Kasumi-1 (cell line): Measurements from ENCODE around the gene KIAA2012.
A peak's percentile ranks its signal among the peaks of the same experiment; 100 is the strongest.
"Not testable (repeated sequence)": the region's sequence is repeated elsewhere in the genome, so short reads cannot be mapped to it uniquely, and the experiment has no call there.

ENCODE experiments used
- DNase-seq, 2 experiments: peaks; one replicate each; lab custom pipeline; 2025; lab: John Stamatoyannopoulos, UW

KIAA2012 gene

DNA sequence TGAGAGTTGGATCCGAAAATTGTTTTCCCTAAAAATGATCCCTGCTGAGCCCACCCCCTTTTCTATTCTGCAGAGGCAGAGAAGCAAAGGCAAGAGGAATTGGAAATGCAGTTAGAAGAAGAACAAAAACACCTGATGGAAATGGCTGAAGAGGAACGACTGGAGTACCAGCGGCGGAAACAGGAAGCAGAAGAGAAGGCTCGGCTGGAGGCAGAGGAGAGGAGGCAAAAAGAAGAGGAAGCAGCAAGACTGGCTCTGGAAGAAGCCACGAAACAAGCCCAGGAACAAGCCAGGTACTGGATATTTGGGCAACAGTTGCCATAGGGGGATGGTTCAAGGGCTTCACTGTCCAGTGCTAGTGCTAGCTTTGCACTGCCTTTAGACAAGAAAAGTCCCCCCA lies 123.7 kb downstream of the KIAA2012 start:
- DNase-seq, result peak; percentile 91 to 92

DNA sequence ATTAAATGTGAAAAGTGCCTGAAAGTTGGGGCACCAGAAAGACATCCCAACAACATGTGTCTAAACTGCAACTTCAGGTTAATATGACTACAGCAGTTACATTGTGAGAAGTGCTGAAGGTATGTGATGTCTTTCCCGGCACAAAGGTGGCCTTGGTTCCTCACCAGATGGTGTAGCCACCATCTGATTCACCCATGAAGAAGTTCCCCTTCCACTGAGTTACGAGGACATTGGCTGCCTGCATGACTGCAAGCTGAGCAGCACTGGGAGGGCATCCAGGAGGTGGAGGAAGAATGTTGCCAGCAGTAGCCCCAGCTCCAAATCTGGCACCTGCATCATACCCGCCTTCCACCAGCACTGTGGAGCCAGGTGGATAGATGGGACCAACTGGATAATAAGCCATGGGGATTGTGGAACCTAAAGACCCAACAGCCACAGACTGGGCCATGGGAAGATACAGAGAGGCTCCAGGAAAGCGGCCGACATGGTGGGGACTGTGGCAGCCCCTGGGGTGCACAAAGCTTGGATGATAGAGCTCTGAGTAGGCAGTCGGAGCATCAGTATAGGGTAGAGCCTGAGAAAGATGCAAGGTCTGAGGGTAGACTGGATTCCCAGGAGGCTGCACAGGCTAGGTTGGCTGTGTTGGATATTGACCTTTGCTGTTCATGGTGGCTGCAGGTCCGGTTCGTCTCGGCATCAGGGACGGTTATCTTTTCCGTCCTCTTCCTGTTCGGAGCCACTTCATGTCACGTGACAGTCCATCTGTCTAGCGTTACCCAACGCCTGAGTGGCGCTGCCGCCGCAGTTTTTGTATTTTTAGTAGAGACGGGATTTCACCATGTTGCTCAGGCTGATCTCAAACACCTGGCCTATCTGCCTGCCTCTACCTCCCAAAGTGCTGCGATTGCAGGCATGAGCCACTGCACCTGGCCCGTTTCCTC lies 128.4 kb downstream of the KIAA2012 start:
- DNase-seq, result no peak

DNA sequence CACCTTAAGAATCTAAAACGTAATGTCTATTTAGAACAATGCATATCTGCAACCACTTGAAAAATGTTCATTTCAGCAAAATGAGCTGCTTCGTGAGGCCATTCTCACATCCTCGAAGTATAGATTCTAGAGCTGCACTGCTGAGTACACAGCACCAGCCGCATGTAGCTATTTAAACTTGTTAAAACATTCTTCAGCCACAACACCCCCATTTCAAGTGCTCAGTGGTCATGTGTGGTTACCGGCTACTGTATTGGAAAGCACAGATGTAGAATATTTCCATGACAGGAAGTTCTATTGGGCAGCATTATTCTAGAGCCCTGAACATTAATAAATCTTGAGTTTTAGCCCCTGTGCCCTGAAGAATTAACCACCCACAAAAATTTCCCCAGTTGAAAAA lies 130.3 kb downstream of the KIAA2012 start:
- DNase-seq, result no peak

DNA sequence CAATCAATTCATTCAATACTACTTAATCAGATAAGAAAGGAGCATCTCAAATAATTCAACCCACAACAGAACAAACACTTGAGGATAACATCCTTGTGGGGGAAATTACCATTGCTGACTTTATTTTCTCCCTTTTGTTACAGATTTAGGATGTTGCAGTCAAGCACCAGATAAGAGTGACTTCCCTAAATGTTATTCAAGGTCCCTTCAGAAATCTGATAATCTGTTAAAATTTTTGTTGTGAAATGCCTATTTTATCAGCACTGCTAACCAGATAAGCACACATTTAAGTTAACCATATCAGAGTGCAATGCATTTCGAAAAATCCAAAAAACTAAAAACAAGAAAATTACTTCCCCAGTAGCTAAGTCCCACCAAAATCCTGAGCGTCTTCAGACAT lies 131.8 kb downstream of the KIAA2012 start:
- DNase-seq, result no peak

DNA sequence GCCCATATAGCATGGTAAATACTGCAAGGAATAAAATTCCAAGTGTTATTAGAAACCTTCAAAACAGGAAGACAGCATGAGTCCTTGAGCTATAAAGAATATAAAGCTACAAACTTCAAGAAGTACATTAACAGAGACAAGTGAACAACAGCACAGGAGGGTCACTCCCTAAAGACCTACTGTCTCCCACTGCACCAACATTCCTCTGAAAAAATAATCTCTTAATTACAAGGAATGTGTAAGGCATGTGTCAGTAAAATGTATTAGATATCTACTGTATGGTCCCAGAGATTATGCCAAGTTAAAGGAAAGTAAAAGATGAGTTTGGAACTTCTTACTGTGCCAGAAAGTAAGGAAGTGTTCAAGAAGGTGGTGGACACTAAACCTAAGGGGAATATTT lies 135.5 kb downstream of the KIAA2012 start:
- DNase-seq, result no peak

DNA sequence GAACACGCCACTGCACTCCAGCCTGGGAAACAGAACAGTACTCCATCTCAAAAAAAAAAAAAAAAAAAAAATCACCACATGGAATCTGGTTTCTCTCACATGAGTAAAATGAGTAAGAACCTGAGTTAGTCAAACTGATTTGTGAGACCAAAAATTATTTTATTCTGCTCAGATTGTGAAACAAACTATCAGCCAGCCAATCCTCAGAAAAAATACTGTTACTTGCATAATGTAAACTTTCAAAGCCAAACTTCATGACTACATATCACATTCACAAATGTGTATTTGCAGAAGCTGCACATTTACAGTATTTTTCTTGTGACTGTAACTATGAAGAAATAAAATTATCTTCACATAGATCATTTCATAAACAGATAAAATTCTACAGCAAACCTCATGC lies 142.1 kb downstream of the KIAA2012 start:
- no peak for DNase-seq

DNA sequence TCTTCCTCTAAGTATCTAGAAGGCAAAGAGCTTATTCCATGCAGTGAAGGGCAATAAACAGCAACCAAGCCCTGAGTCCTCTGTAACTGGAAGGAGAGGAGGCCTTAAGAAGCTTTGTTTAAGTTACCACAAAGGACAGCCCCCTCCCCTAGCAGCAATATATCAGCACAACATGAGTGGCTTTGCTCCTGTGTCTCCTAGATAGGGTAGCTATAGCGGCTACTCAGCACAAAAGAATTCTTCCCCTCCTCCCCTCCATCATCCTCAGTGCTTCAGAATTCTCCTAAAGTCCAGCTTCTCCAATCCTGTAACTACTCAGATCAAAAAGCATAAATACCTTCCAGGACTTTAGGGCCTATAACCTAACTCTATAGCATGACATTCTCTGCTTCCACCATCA lies 148.8 kb downstream of the KIAA2012 start:
- no peak for DNase-seq

DNA sequence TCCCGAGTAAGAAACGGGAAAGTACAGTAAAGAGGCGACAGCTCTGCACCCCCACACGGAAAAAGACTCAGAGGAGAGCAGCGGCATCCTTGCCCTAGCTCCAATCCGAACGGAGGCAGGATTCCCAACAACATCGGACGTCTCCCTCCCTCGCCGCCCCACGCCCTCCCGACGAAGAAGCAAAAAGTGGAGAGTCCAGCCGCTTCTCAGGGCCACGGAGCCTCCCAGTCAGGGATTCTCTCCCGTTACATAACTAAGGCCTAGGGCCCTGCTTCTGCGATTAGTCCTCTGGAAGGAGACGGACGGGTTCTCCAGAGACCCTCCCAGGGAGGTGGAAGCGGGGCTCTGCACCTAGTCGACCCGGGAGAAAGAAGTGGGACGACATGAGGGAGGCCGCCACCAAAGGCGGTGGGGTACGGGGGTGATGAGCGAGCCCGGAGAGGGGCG lies 164.8 kb downstream of the KIAA2012 start:
- DNase-seq, result peak; percentile 65 to 66

DNA sequence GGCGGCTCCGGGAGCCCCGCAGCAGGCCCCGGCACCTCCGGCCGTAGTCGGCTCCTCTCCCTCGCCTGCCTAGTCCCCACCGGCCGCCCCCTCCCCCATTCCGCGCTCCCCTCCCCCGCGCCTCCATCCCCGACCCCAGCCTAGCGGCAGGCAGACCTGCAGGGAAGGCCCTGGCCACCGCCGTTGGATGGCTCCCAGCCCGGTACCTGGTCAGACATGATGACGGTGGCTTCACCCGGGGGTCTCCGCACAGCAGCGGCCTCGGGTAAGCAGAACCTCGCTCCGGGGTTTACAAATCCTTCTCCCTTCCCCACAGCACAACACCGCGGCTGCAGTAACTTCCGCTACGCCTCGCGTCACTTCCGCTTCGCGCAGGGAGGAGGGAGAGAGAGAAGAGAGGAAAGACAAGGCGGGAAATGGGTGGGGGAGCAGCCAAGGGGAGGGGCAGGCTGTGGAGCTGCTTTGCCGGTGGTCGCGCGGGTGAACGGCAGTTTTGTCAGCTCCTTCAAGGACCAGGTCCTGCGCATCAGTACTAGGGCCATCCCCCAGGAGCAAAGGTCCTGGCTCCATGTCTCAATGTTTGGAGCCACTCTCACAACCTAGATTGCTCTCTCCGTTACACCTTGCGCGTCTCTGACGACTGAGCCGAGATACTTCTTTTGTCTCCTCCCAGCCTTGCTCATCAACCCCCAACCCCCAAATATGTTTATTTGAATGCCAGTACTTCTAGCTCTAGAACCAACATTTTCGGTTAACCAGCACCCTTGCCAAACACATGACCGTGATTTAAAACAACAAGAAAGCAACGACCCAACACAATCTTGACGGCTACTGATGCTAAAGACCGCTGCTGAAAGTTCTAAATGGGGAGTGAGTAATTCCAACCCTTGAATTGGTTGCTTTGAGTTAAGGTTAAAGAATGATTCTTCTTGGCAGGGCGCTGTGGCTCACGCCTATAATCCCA lies 165.5 kb downstream of the KIAA2012 start, which contains the start of gene SUMO1:
Gene SUMO1, minus strand, starts transcription at position 364 of the 964 bp plus-strand sequence. Its CDS starts 146 bp downstream, at position 218.
- DNase-seq, result peak; percentile 95

DNA sequence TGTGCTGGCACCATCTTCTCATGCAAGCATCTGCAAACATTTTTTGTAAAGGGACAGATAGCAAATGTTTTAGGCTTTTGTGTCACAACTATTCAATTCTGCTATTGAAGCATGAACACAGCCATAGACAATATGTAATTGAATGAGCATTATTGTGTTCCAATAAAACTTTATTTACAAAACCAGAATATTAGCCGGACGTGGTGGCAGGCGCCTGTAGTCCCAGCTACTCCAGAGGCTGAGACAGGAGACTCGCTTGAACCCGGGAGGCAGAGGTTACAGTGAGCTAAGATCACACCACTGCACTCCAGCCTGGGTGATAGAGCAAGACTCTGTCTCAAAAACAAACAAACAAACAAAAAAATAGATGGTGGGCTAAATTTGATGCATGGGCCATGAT lies 174.7 kb downstream of the KIAA2012 start:
- DNase-seq, result not testable (repeated sequence)

DNA sequence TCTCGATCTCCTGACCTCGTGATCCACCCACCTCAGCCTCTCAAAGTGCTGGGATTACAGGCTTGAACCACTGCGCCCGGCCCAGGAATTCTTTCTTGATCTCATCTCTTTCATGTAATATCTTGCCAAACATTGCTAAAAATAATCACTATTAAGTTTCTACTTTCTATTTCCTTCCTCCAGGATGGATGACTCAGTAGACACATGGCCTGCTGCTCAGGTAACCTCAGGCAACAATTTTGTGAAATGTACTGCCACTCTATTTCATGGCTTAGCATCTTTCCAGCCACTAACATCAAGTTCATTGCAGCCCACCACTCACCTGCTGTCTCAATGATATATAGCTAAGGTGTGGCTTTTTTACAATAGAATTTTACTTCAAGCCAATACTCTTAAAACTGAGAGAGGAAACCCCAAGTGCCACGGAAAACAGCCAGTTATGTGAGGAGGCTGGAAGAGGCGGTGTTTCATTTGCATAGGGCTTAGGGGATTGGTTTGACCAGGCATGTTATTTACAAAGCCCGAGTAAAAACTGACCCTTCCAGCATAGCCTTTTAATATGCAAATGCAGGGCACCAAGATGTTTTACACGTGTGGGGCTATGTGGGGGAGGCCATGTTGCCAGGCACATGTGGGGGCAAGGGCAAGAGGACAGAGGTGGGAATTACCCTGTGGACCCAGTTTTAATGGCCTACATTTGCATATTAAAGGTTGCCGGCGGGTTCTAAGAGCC lies 176.6 kb downstream of the KIAA2012 start:
- DNase-seq, result no peak

DNA sequence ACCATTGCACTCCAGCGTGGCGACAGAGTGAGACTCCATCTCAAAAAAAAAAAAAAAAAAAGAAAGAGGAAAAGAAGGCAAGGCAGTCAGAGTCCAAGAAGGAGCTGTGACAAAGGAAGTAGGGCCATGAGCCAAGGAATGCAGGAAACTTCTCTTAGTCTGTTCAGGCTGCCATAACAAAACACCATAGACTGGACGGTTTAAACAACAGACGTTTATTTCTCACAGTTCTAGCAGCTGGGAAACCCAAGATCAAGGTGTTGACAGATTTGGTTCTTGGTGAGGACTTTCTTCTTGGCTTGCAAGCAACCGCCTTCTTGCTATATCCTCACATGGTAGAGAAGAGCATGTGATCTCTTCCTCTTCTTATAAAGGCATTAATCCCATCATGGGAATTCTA lies 178.4 kb downstream of the KIAA2012 start:
- no peak for DNase-seq
